ENCODE results near the gene POTEG.
"Not testable (repeated sequence)": the region's sequence is repeated elsewhere in the genome, so short reads cannot be mapped to it uniquely, and the experiment has no call there.

Gene POTEG

DNA sequence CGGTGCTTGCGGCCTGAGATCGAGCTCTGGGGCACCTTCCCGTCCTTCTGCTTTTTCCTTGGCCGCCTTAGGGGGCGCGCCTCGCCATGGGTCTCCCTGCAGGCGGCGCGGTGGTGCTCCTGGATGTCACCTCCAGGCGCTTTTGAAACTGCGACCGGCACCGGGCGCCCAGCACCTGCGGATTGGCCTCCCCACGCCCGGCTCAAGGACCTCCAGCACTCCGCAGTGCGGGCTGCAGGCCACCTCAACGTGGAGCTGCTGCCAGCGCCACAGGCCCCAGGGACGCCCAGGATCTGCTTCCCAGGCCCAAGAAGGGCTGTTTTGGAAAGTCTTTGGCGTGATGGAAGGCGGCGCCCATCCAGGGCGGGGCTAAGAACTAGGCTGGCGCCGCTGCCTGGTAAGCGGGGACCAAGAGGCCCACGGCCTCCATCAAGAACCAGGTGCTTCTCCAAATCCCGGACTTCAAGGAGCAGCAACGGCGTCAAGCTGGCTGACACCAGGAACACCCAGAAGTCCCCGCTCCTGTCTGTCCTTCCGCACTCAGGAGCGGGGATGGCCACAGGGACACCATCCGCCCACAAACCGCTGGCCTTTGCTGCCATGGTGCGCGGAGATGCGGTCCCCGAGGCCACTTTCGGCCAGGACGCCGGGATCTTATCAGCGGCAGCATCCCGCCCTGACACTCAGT, 61.2 kb downstream of the POTEG start:
- not testable (repeated sequence) for DNase-seq

GRCh38 chr14:19371767-19372166, 62.4 kb downstream of the POTEG start:
- DNase-seq = not testable (repeated sequence)

- DNase-seq = not testable (repeated sequence)
Measured at GRCh38 chr14:19362803-19363202, 71.3 kb downstream of the POTEG start.

DNA sequence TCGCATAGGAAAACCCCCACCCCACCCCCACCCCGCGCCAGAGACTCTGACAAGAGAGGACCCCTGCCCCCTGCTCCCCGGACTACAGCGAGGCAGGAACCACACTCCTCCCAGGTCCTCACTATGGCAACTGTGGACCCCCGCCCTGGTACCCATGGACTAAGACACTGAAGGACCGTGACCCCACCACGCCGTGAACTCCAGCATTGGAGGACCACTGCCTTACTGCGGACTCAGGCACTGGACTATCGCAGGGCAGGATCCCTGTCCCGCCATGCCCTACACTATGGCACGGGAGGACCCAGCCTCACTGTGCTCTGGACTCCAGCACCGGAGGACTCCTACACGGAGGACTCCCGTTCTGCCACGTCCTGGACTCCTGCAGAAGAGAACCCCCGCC, 71.8 kb downstream of the POTEG start:
- not testable (repeated sequence) for DNase-seq

GRCh38 chr14:19361636-19362253, 72.4 kb downstream of the POTEG start:
- DNase-seq = not testable (repeated sequence)

GRCh38 chr14:19360937-19361635, 73.1 kb downstream of the POTEG start:
- DNase-seq = not testable (repeated sequence)

Measured in NCI-H446 treated with DMSO at 0.1 percent for 48 hours (cell line).